ENCODE measurements around the gene CLSTN1.

The CLSTN1 gene

DNA sequence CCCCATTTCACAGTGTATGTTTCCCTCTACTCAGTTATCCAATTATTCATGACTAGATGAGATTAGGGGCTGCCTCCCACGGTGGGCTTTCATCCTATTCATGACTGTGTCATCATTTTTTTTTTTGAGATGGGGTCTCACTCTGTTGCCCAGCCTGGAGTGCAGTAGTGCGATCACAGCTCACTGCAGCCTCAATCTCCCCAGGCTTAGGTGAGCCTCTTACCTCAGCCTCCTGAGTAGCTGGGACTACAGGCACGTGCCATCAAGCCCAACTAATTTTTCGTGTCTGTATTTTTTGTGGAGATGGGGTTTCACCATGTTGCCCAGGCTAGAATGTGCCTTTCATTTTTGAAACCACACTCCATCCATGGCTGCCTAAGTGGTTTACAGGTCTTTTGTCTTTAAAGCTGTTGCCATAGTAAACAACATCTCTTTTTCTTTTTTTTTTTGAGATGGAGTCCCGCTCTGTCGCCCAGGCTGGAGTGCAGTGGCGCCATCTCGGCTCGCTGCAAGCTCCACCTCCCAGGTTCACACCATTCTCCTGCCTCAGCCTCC, 112.2 kb downstream of the CLSTN1 start:
- no peak for DNase-seq (ENCODE audit: low read depth)

DNA sequence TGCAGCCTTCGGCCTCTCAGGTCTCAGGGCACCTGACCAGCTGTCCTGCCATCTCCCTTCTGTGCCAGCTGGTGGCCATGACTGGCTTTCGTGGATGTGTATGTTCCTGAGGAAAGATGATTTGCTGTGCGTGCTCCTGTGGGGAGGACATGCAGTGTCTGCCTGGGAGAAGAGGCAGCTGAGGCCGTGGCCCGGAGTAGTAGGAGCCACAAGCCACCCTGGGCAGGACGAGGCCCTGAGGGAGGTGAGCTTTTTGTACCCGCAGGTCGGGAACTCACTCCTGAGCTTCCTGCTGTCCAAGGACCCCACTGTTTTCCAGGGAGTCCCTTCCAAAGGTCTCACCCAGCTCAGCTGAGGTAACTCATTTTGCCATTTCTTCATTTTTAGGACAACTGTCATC, 113.7 kb downstream of the CLSTN1 start:
- DNase-seq (ENCODE audit: low read depth), result no peak

DNA sequence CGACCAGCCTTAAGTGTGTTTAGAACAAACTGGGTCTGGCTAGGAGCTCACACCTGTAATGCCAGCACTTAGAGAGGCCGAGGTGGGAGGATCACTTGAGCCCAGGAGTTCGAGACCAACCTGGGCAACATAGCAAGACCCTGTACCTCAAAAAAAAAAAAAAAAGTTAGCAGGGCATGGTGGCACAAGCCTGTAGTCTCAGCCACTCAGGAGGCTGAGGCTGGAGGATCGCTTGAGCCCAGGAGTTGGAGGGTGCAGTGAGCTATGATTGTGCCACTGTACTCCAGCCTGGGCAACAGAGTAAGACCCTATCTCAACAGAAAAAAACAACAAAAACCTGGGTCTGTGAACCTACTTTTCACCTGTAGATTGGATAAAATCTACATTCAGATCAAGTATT, 117.6 kb downstream of the CLSTN1 start:
- no peak for DNase-seq (ENCODE audit: low read depth)

DNA sequence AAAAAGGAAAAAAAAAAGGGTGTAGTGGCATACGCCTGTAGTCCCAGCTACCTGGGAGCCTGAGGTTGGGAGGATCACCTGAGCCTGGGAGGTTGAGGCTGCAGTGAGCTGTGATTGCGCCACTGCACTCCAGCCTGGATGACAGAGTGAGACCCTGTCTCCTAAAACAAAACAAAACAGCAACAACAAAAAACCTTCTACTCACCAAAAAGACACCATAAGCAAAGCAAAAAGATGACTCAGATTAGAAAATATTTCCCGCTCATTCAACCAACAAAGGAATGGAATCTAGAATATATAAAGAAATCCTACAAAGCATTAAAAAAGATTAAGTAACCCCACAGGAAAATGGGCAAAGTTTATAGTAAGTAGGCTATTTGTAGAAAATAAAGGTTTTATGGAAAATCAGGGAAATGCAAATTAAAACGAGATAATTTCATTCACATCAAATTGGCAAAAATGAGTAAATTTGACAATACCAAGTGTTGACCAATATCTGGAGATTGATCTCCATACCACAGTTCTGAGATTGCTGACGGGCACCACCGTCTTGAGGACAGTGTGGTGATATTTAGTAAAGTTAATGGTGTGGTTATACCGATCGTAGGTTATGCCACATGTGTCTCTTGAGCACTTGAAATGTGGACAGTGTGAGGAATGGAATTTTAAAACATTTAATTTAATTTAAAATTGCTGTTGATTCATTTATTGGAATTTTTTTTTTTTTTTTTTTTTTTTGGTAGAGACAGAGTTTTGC, 118.2 kb downstream of the CLSTN1 start:
- no peak for DNase-seq (ENCODE audit: low read depth)

DNA sequence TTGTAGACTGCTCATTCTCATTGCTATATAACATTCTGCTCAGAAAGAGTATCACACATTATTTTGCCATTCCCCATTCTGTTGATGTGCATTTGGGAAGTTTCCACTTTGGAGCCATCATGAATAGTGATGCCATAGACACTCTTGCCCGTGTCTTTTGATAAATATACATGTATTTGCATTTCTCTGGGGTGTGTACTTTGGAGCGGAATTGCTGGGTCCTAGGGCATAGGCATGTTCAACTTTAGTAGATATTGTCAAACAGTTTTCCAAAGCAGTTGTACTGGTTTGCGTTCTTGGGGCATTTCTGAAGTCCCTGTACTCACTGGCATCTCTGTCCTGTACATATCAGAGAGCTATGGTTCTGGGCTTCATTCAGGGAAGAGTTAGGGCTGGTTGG, 120.1 kb downstream of the CLSTN1 start:
- no peak for DNase-seq (ENCODE audit: low read depth)

DNA sequence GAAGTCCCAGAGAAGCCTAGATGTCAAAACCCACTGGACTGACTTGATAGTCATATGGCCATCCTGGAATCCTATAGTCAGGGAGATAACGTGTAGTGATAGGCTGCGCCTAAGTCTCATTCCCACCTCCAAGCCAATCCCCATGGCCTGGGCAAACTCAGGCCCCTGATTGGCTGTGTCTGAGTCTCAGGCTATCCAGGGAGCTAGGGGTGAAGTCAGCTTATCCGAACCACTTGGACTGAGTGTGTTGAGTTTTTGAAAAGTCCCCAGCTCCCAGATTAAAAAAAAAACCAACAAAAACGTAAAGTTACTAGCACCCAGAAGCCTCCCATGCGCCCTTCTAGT, 120.6 kb downstream of the CLSTN1 start:
- DNase-seq (ENCODE audit: low read depth), result no peak

DNA sequence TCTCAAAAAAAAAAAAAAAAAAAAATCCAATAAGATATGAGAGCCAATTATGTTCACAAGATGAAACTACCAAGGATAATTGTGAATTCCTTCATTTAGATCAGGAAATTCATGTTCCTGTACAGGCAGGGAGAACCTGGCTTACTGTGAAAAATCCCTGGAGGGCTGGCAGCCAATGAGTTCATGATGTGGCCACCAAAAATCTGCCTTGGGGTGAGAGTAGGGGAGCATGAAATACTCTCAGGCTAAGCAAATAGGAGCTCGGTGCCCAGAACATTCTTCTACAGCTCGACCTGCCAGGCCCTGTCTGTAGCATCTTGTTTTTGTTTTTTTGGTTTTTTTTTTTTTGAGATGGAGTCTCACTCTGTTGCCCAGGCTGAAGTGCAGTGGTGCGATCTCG, 122.1 kb downstream of the CLSTN1 start:
- DNase-seq (ENCODE audit: low read depth), result no peak

DNA sequence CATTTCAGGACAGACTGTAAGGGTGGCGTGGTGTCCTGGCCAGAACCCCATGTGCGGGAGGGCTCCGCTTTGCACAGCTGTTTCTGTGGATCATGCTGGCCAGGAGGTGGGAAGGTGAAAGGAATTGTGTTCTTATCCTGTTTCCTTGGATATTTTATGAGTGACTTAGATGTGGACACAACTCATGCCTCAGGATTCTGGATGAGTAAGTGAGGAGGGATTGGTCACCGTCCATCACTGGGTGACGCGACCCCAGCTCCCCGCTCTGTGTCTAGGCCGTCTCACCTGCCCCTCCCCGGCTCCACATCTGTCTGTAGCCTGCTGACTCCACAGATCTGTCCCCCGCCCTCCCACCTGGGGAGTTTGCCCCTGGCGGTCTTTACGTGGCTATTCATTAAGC, 123.4 kb downstream of the CLSTN1 start:
- DNase-seq (ENCODE audit: low read depth), result no peak

DNA sequence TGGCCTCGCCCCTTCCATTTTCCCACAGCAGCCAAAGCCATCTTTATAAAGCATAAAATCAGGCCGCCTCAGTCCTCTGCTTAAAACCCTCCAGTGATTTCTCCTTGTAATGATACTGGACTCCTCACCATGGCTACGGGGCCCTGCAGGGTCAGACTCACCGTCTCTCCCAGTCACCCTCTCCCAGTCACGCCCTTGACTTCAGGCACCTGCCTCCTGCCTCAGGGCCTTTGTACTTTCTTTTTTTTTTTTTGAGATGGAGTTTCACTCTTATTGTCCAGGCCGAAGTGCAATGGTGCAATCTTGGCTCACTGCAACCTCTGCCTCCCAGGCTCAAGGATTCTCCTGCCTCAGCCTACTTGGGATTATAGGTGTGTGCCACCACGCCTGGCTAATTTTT, 124.4 kb downstream of the CLSTN1 start:
- DNase-seq (ENCODE audit: low read depth), result no peak

DNA sequence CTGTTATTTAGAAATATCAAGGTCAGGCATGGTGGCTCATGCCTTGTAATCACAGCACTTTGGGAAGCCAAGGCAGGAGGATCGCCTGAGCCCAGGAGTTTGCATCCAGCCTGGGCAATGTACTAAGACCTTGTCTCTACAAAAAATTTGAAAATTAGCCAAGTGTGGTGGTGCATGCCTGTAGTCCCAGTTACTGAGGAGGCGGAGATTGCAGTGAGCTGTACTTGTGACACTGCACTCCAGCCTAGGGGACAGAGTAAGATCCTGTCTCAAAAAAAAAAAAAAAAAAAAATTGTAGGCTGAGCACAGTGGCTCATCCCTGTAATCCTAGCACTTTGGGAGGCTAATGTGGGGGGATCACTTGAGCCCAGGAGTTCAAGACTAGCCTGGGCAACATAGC, 127.0 kb downstream of the CLSTN1 start:
- DNase-seq (ENCODE audit: low read depth), result no peak

DNA sequence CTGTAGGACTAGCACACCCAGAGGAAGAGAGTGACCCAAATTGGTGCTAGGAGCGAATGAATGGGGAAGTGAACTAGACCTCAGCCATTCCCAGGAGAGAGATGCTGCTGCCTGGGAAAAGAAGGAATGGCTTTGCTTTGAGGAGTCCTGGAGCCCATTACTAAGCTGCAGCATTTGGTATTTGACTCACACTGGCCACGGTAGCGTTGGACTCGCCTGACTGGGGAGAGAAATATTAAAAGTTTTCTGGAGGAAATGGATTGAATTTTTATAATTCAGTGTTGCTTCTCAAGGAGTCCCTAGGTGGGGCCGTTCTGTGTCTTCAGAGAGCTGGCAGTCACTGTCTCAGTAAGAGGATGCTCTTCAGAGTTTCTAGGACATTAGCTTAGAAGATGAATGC, 132.1 kb downstream of the CLSTN1 start:
- no peak for DNase-seq (ENCODE audit: low read depth)

DNA sequence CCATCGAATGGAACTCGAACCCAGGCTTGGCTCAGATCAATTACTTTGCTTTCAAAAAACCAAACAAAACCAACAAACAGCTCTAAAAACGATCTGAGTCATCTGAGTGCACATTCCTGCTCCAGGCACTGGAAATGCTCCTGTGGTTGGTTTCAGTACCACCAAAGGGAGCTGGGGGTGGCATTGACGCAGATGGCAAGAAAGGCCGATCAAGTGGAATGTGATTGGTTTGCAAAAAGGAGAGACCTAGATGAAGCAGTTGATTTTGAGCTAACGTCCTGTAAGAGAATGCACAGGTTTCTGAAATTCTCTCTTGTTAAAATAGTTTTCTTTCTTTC, 132.7 kb downstream of the CLSTN1 start:
- DNase-seq (ENCODE audit: low read depth), result no peak

DNA sequence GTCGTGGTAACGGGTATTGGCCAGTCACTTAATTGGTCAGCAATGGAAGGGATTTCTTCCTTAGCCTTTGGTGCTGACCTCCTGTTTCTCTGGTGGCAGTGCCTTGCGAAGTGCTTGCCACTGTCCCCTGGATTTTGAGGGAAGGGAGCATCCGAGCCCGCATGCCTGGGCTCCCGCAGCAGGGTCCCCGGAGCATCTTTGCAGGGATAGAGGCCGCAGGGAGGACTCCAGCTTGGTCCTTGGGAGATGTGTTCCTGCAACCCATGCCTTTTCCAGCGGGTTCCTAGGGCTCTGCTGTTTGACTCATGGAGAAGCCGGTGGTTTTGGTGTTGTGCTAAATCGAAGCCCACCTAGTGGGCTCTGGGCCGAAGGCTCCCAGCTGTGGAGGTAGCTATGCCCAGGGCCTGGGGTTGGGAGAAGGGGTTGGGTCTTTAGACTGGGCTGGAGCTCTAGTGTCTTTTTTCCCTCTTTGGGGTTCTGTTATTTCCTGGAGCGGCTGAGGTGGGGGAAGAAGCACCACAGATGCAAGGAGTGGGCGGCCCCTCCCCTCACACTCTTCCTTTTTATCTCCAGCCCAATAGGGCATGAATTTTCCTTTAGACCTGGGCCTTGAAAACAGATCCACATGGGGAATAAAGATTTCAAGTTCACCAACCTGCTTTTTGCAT, 133.2 kb downstream of the CLSTN1 start:
- DNase-seq (ENCODE audit: low read depth), result no peak

DNA sequence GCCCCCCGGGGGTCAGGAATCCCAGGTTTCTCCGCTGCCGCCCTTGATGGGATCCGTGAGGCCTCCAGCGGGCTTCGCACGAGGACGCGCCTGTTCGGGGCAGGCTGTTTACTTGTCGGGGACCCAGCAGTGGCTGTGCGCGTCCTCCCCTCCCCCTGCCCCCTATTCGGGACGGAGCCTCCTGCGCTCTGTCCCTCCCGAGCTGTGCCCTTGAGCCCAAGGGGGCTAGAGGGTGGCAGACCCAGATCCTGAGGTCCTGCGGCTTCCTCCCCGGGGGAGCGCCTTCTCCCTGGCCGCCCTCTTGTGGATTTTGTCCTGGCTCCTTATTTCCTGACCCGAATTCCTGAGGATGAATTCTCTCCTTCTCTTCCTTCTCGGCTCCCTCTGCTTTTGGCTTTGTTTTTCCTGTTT, 133.8 kb downstream of the CLSTN1 start:
- no peak for DNase-seq (ENCODE audit: low read depth)

DNA sequence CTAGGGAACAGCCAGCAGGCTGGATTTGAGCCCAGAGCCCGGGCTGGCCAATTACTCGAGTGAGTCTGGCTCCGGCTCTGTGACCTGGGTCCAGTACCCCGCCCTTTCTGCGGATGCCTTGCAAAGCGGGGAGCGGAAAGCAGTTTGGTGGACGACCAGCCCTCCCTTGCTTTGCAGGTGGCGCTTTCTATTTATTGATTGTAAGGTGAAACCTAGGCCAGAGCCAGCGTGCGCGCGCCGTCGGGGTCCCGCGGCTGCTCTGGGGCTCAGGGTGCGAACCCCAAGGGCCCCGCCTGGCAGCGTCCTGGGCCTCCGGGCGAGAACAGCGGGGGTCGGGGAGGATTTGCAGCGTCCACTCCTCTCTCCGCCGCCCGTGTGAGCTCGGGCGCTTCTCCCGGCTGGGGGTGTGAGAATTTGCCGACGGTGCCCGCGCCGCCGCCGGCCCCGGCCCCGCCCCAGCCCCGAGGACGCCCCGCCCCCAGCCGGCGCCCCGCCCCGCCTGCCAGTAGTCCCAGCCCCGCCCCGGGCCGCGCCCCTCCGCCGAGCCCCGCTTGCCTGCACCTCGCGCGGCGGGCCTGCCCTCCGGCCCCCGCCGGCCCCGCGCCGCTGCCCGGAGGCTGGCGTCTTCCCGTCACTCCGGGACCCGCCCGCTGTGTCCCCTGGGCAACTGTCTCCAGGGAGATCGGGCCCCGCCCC, 134.6 kb downstream of the CLSTN1 start:
- peak; percentile 57 for DNase-seq (ENCODE audit: low read depth)

DNA sequence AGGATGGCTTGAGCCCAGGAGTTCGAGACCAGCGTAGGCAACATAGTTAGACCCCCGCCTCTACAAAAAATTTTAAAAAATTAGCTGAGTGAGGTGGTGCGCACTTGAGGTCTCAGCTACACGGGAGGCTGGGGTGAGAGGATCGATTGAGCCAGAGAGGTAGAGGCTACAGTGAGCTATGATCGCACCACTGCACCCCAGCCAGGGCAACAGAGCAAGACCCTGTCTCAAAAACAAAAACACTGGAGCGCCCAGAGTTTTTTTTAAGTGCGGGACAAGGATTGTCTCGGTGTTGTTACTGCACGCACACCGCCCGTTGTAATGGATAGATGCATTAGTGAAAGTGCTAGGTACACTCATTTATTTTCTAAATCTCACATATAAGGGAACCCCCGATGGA, 135.2 kb downstream of the CLSTN1 start:
- no peak for DNase-seq (ENCODE audit: low read depth)

DNA sequence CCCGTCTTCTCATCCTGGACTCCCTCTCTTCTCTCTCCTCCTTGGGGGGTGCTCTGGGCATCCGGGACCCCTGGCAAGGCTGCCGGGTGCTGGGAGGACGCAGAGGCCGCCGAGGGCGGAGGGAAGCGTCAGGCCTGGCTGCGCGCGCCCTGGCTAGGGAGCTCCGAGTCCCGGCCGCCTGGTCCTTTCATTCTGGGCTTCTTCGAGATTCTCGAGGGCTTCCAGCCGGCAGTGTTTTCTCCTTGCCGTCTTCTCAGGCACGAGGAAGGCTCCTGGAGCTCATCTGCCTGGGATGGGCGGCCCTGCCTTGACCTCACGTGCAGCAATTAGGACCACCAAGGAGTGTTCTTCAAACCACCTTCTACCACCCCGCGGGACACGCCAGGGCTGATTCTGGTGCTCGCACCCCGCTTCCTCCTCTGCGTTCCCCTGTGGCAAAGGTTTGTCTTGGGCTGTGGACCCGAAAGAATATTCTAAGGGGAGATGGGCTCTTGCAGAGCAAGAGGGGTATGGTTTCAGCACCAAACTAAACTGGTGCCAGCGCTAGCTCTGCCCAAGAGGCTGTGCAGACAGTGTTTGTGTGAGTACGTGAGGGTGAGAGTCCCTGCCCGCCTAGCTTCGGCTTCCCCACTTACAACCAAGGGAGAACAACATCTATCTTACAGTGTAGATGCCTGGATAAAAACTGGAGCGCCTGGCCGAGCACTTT, 135.7 kb downstream of the CLSTN1 start:
- DNase-seq (ENCODE audit: low read depth), result no peak

DNA sequence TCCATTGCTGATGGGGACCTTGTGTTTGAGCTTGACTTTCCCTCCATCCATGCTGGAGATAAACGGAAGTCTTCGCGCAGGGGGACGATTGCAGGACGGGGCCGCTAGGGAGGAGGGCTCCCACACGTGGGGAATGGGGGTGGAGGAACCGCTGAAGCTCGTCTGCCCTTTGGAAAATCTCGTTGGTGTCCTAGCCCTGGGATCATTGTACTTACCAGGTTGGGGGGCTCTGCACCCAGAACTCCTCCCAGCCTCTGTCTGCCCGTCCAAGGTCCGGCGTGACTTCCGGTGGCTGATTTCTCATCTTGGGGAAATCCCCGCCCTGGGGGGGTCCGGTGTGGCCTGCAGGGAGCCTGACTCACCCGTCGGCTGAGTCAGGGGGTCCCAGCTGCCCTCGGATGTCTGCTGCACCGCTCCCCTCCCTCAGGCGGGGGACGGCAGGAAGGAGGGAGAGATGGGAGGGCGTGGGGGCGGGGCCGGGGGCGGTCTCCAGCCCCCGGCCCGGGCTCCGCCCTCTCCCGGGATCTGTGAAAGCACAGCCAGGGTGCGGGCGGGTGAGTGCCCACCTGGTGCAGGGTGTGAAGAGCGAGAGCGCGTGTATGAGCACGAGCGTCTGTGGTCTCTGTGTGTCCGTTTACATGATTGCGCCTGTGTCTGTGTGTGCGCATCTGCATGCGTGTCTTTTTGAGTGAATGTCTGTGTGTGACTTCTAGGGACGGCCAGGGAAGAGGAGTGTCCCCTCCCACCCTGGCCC, 136.5 kb downstream of the CLSTN1 start:
- peak; percentile 50 for DNase-seq (ENCODE audit: low read depth)

DNA sequence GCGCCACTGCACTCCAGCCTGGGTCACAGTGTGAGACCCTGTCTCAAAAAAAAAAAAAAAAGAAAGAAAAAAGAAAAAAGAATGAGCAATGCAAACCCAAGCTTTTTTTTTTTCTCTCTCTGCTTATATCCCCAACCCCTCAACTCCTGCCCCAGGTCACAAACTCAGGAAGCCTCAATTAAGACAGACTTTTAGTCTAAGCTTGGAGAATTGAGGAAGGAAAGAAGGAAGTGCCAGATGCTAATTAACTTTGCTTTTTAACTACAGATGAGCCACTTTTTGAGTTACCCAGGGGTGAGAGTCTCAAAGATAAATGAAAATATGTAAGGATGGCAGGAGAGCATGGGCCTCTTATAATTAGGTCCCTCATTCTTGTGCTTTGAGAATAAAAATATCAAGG, 139.0 kb downstream of the CLSTN1 start:
- no peak for DNase-seq (ENCODE audit: low read depth)

DNA sequence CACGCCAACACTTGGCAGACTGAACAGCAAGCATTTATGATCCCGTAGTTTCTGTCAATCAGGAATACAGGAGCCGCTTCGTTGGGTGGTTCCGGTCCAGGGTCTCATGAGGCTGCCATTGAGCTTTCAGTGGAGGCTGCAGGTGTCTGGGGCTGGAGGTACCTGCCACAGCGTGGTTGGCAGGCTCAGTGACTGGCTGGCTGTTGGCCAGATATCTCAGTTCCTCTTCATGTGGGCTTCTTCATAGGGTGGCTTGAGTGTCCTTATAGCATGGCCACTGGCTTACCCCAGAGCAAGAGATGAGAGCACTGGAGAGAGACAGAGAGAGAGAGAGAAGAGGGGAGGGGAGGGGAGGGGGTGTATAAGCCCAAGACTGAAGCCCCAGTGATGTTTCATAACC, 142.9 kb downstream of the CLSTN1 start:
- no peak for DNase-seq (ENCODE audit: low read depth)

DNA sequence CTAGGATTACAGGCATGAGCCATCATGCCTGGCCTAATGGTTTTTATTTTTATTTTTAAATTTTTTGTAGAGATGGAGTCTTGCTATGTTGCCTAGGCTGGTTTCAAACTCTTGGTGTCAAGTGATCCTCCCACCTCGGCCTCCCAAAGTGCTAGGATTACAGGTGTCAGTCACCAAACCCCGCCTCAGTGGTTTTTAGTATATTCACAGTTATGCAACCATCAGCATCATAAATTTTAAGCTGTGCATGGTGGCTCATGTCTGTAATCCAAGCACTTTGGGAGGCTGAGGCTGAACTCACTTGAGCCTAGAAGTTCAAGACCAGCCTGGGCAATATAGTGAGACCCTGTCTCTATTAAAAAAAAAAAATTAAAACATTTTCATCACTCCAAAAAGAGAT, 143.7 kb downstream of the CLSTN1 start:
- DNase-seq (ENCODE audit: low read depth), result no peak
